Activated naive CD4-positive, alpha-beta T cell treated with Interleukin-2 at 50 U/mL for 16 hours (primary cell): ENCODE results near the gene SLC6A20.

Experiments used
- DNase-seq: peaks from one replicate; pipeline ENCODE4 v3.0.0-alpha.2; 2020

SLC6A20 gene

GRCh38 chr3:45712434-45713110 is 83.8 kb downstream of the SLC6A20 start:
- no peak for DNase-seq

- no peak for DNase-seq
These were observed 84.4 kb downstream of the SLC6A20 start for GRCh38 chr3:45711931-45712330.

- DNase-seq: no peak
These were observed 90.2 kb downstream of the SLC6A20 start for GRCh38 chr3:45705839-45706808.
